ENCODE results near the gene SEM1. TPM values are rescaled to one million over a fixed set of nuclear protein-coding genes. Genes with fewer than 3 reads are reported as not detected.

The SEM1 gene
- total RNA-seq, 1 experiment from 2014 or later, result 263 TPM

- peak overlapping the region; percentile 93 for H3K4me2 ChIP-seq (ENCODE audit: low read length)
- H3K9me2 ChIP-seq (replicated peaks; ENCODE audit: low read length), result no peaks in the 10 kb centered on the region
- peak; percentile 36 for DNase-seq
- intact Hi-C loops (cut with micrococcal nuclease), result loop anchor here (5.0 to 10.0 kb wide), 5 partner anchors 111 to 633 kb away; partner anchors contain the start of gene SLC25A13
- H4K20me1 ChIP-seq (ENCODE audit: low read length), result peaks cover 22% of the 10 kb centered on the region
- H2AFZ ChIP-seq (ENCODE audit: low read length), result no peak overlapping the region
- peak overlapping the region; percentile 95; the same call in 1 of the 2 replicates for H3K9ac ChIP-seq (ENCODE audit: low read length)
- no TSS peak for BruUV-seq (replicated peaks)
- ChIA-PET POLR2A (ENCODE audit: unreplicated experiment) (interaction anchor here (0.6 kb wide), 1 partner anchor 282 kb away, joined by 3 read pairs; no protein-coding TSS in a partner anchor), CTCF (no interaction called here)
- H3K4me1 ChIP-seq (ENCODE audit: insufficient read depth, low read length), result peaks cover 18% of the 10 kb centered on the region
- ATAC-seq, result peak; percentile 14
- no peak for TF ChIP-seq CTCF (conservative IDR thresholded peaks at IDR 0.05; ENCODE audit: low read depth, low read length)
- no peak for TF ChIP-seq EZH2phosphoT487 (IDR thresholded peaks at IDR 0.05; ENCODE audit: borderline replicate concordance, low read length)
- no peak for TF ChIP-seq EZH2 (IDR thresholded peaks at IDR 0.05; ENCODE audit: low read length, unreplicated experiment)
- no peaks in the 10 kb centered on the region for H3K9me3 ChIP-seq (ENCODE audit: low read length)
- H3K36me3 ChIP-seq (ENCODE audit: low read depth, low read length), result peaks cover 9% of the 10 kb centered on the region; the same call in 1 of the 2 replicates
- H3K4me3 ChIP-seq (ENCODE audit: low read length), result peak overlapping the region; percentile 92
- no peaks in the 10 kb centered on the region for H3F3A ChIP-seq (ENCODE audit: low read length, unreplicated experiment)
- H3K27ac ChIP-seq (ENCODE audit: low read length), result no peak overlapping the region
- no peaks in the 10 kb centered on the region for H3K27me3 ChIP-seq (ENCODE audit: low read length)
- H3K79me2 ChIP-seq (ENCODE audit: low read length), result peaks cover 65% of the 10 kb centered on the region
Measured at GRCh38 chr7:96707901-96708774, 1.5 kb downstream of the SEM1 start.

GRCh38 chr7:96701258-96701657 lies 8.4 kb downstream of the SEM1 start:
- Histone ChIP-seq H4K20me1 (ENCODE audit: low read length) (peaks cover 67% of the 10 kb centered on the region), H3K9ac (ENCODE audit: low read length) (no peak overlapping the region), H3F3A (ENCODE audit: low read length, unreplicated experiment) (no peaks in the 10 kb centered on the region), H3K36me3 (ENCODE audit: low read depth, low read length) (peaks cover 9% of the 10 kb centered on the region; the same call in 1 of the 2 replicates), H3K9me2 (replicated peaks; ENCODE audit: low read length) (no peaks in the 10 kb centered on the region), H3K27me3 (ENCODE audit: low read length) (no peaks in the 10 kb centered on the region), H3K9me3 (ENCODE audit: low read length) (no peaks in the 10 kb centered on the region), H3K79me2 (ENCODE audit: low read length) (peaks cover 100% of the 10 kb centered on the region), H3K4me3 (ENCODE audit: low read length) (no peak overlapping the region), H2AFZ (ENCODE audit: low read length) (no peak overlapping the region), H3K4me1 (ENCODE audit: insufficient read depth, low read length) (peaks cover 42% of the 10 kb centered on the region), H3K4me2 (ENCODE audit: low read length) (peak overlapping the region; percentile 45), H3K27ac (ENCODE audit: low read length) (0 out of 2 replicates have a peak overlapping the region, but pooled peaks have one; percentile 6)
- BruUV-seq (replicated peaks), result no TSS peak
- intact Hi-C loops (cut with micrococcal nuclease), result loop anchor here (10.0 kb wide), 3 partner anchors 286 to 626 kb away; partner anchors contain the start of gene SLC25A13
- POLR2A ChIA-PET (ENCODE audit: unreplicated experiment), result no interaction called here
- DNase-seq (no peak), ATAC-seq (peak; percentile 14; the same call in 1 of the 2 replicates)
- CTCF ChIA-PET, result no interaction called here
- TF ChIP-seq EZH2phosphoT487 (IDR thresholded peaks at IDR 0.05; ENCODE audit: borderline replicate concordance, low read length), result no peak
- no peak for TF ChIP-seq CTCF (conservative IDR thresholded peaks at IDR 0.05; ENCODE audit: low read depth, low read length)
- no peak for TF ChIP-seq EZH2 (IDR thresholded peaks at IDR 0.05; ENCODE audit: low read length, unreplicated experiment)

All from PC-3 (cell line).